HT1080 (cell line): ENCODE results near the gene DGKB. TPM values are rescaled to one million over a fixed set of nuclear protein-coding genes. Genes with fewer than 3 reads are reported as not detected.

Experiments used
- DNase-seq: peaks from one replicate; pipeline ENCODE4 v3.0.0-alpha.2; 2015; ENCODE audit warnings: low read depth
- total RNA-seq: library from RNA; depleted of rRNA; stranded (reverse); fragments of >200 nt; shearing (Covaris generic); gene quantifications from 2 replicates; pipeline ENCODE4 v1.2.3, GENCODE V29; 2014

The DGKB gene
- total RNA-seq, 1 experiment from 2014 or later = not detected

GRCh38 chr7:14861456-14861855 is 41.1 kb downstream of the DGKB start:
- DNase-seq = no peak

- DNase-seq = no peak
These were observed 43.3 kb downstream of the DGKB start for GRCh38 chr7:14859267-14859666.

GRCh38 chr7:14858866-14859265 is 43.7 kb downstream of the DGKB start:
- DNase-seq = no peak

GRCh38 chr7:14858410-14858809 is 44.1 kb downstream of the DGKB start:
- no peak for DNase-seq

GRCh38 chr7:14855033-14855794 is 47.3 kb downstream of the DGKB start:
- DNase-seq = no peak

GRCh38 chr7:14854471-14854870 is 48.1 kb downstream of the DGKB start:
- DNase-seq = no peak

GRCh38 chr7:14851610-14852009 is 50.9 kb downstream of the DGKB start:
- DNase-seq = peak; percentile 31

GRCh38 chr7:14850039-14850438 is 52.5 kb downstream of the DGKB start:
- DNase-seq = peak; percentile 79

- no peak for DNase-seq
These were observed 56.1 kb downstream of the DGKB start for GRCh38 chr7:14846405-14846804.

- DNase-seq = no peak
These were observed 58.8 kb downstream of the DGKB start for GRCh38 chr7:14843755-14844154.

- DNase-seq = no peak
These were observed 60.0 kb downstream of the DGKB start for GRCh38 chr7:14842523-14842922.

GRCh38 chr7:14841869-14842268 is 60.7 kb downstream of the DGKB start:
- DNase-seq = no peak

- no peak for DNase-seq
These were observed 61.5 kb downstream of the DGKB start for GRCh38 chr7:14841086-14841485.

GRCh38 chr7:14839307-14839706 is 63.2 kb downstream of the DGKB start:
- DNase-seq = no peak

- no peak for DNase-seq
These were observed 65.3 kb downstream of the DGKB start for GRCh38 chr7:14837216-14837615.

- DNase-seq = peak; percentile 83
These were observed 65.9 kb downstream of the DGKB start for GRCh38 chr7:14836571-14837189.

GRCh38 chr7:14836006-14836405 is 66.5 kb downstream of the DGKB start:
- DNase-seq = no peak

- no peak for DNase-seq
These were observed 67.2 kb downstream of the DGKB start for GRCh38 chr7:14835384-14835783.

GRCh38 chr7:14834883-14835282 is 67.7 kb downstream of the DGKB start:
- DNase-seq = peak; percentile 51

GRCh38 chr7:14834456-14834855 is 68.1 kb downstream of the DGKB start:
- DNase-seq = peak; percentile 83

GRCh38 chr7:14833707-14834106 is 68.8 kb downstream of the DGKB start:
- no peak for DNase-seq

GRCh38 chr7:14828053-14828452 is 74.5 kb downstream of the DGKB start:
- DNase-seq = no peak

GRCh38 chr7:14826426-14826825 is 76.1 kb downstream of the DGKB start:
- DNase-seq = no peak
